Activated naive CD8-positive, alpha-beta T cell treated with anti-CD3 and anti-CD28 coated beads for 36 hours (primary cell): ENCODE data around the gene GPRASP2. TPM values are rescaled to one million over a fixed set of nuclear protein-coding genes. Genes with fewer than 3 reads are reported as not detected.
"Not testable (repeated sequence)": the region's sequence is repeated elsewhere in the genome, so short reads cannot be mapped to it uniquely, and the experiment has no call there.

ENCODE experiments used
- DNase-seq: peaks from one replicate; pipeline ENCODE4 v3.0.0; 2021
- H3K27ac Mint-ChIP-seq: one replicate; pipeline ENCODE4 v1.8.0; 2022; ENCODE audit warnings: mild to moderate bottlenecking, moderate library complexity, mixed read lengths
- H3K27me3 Mint-ChIP-seq: one replicate; pipeline ENCODE4 v1.8.0; 2022; ENCODE audit warnings: mild to moderate bottlenecking, mixed read lengths
- H3K36me3 Mint-ChIP-seq: one replicate; pipeline ENCODE4 v1.8.0; 2021; ENCODE audit warnings: mild to moderate bottlenecking, mixed read lengths
- H3K4me1 Mint-ChIP-seq: one replicate; pipeline ENCODE4 v1.8.0; 2021; ENCODE audit warnings: mixed read lengths
- H3K4me3 Mint-ChIP-seq: one replicate; pipeline ENCODE4 v1.8.0; 2022; ENCODE audit warnings: mild to moderate bottlenecking, moderate library complexity, mixed read lengths
- H3K9me3 Mint-ChIP-seq: one replicate; pipeline ENCODE4 v1.8.0; 2022; ENCODE audit warnings: mixed read lengths
- total RNA-seq, 2 experiments: library from RNA; stranded (reverse); gene quantifications; one replicate each; pipeline ENCODE4 v1.2.3, GENCODE V29; 2021

GPRASP2 gene
- 1 to 10 TPM; 1.2 to 1.6 TPM for total RNA-seq

DNA sequence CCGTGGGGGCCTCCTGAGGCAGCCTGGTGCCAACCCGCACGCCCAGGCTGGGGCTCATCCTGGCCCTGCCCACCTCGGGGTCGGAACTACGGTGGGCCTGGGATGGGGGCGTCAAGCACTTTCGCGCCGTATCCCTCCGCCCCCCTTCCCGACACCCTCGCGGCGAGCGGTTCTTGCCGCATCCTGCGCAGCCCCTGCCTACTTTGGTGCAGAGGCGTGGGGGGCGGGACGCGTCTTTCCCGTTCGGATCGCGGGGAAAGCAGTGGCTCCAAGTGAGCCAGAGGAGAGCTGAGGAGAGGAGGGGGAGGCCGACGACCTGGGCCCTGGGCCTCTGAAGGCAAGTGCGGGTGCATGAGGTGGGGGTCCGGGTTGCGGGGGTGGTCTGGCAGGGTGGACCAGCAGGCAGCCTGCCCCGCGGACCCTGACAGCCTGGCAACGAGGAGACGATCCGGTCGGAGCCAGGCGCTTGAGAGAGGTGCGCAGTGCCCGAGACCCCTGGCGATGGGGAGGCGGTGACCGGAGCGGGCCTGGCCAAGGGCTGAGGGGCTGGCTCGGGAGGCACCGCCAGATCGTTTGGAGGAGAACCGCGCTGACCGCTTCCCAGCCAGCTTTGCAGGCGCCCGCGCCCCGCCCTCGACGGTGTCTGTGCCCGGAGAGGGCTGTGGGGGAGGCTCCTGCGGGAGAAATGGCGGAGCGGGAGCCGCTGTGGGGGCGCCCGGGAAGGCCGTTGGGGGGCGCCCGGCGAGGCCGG is at the start of gene GPRASP2:
TSS of gene GPRASP2 (plus strand) at position 233 of the 751 bp plus-strand sequence. CDS start 2,422 bp downstream, outside the sequence.
- H3K4me1 Mint-ChIP-seq = peaks cover 9% of the 10 kb centered on the region
- no peak within 1 kb of the TSS for H3K27ac Mint-ChIP-seq
- H3K9me3 Mint-ChIP-seq = no peaks in the 10 kb centered on the region
- peaks cover 23% of the 10 kb centered on the region for H3K27me3 Mint-ChIP-seq
- H3K36me3 Mint-ChIP-seq = no peaks in the 10 kb centered on the region
- peak; percentile 9 for DNase-seq
- peak within 1 kb of the TSS; percentile 80 for H3K4me3 Mint-ChIP-seq

DNA sequence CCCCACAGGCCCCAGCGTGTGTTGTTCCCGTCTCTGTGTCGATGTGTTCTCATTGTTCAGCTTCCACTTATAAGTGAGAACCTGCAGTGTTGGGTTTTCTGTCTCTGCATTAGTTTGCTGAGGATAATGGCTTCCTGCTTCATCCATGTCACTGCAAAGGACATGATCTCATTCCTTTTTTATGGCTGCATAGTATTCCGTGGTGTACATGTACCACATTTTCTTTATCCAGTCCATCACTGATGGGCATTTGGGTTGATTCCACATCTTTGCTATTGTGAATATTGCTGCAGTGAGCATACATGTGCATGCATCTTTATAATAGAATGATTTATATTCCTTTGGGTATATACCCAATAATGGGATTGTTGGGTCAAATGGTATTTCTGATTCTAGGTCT is 48.4 kb upstream of the GPRASP2 start:
- Mint-ChIP-seq H3K9me3 (peaks cover 15% of the 10 kb centered on the region), H3K36me3 (peaks cover 41% of the 10 kb centered on the region), H3K4me1 (peaks cover 15% of the 10 kb centered on the region)
- DNase-seq, H3K27me3 Mint-ChIP-seq, H3K27ac Mint-ChIP-seq, H3K4me3 Mint-ChIP-seq: not testable (repeated sequence)

DNA sequence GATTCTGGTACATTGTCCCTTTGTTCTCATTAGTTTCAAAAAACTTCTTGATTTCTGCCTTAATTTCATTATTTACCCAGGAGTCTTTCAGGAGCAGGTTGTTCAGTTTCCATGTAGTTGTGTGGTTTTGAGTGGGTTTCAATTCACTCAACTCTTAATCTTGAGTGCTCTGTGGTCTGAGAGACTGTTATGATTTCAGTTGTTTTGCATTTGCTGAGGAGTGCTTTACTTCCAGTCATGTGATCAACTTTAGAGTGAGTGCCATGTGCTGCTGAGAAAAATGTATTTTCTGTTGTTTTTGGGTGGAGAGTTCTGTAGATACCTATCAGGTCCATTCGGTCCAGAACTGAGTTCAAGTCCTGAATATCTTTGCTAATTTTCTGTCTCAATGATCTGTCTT is 45.2 kb upstream of the GPRASP2 start:
- Mint-ChIP-seq H3K9me3 (peaks cover 15% of the 10 kb centered on the region), H3K36me3 (peaks cover 45% of the 10 kb centered on the region)
- H3K27ac Mint-ChIP-seq, H3K27me3 Mint-ChIP-seq, H3K4me3 Mint-ChIP-seq, DNase-seq, H3K4me1 Mint-ChIP-seq: not testable (repeated sequence)

DNA sequence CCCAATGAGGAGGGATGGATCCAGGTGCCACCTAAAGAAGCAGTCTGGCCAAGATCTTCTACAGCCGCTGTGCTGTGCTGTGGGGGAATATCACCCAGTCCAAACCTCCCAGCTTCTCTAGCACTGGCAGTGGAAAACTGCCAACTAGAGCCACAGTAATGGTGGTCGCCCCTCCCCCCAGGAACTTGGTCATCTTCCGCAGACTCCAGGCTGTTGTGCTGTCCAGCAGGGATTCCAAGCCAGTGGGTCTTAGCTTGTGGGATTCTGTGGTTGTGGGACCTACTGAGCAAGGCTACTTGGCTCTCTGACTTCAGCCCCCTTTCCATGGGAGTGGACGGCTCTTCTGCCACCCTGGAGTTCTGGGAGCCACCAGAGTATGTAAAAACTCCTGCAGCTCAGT is 42.7 kb upstream of the GPRASP2 start:
- peaks cover 15% of the 10 kb centered on the region for H3K9me3 Mint-ChIP-seq
- H3K4me1 Mint-ChIP-seq = peaks cover 7% of the 10 kb centered on the region
- no peak for DNase-seq
- no peak overlapping the region for H3K27ac Mint-ChIP-seq
- H3K36me3 Mint-ChIP-seq = peaks cover 38% of the 10 kb centered on the region
- H3K27me3 Mint-ChIP-seq = no peaks in the 10 kb centered on the region
- H3K4me3 Mint-ChIP-seq = no peak overlapping the region

DNA sequence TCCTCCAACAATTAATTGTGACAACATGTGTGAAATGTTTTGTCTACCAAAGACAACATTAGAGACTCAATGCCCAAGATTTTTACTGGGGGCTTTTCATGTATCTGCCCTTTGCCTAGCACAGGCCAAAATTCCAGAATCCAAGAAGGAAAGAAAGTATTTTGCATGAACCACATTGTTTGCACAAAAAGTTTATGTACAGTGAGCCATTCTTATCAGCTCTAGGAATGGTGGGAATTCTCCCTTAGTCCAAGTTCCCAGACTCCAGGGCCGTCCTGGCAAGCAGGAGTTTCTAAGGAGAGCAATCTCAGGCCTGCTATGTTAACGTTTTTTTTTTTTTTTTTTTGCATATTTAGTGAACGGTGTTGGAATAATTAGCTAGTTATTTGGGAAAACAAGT is 39.4 kb upstream of the GPRASP2 start:
- DNase-seq = no peak
- no peaks in the 10 kb centered on the region for H3K27me3 Mint-ChIP-seq
- peaks cover 19% of the 10 kb centered on the region for H3K36me3 Mint-ChIP-seq
- H3K4me1 Mint-ChIP-seq = peaks cover 2% of the 10 kb centered on the region
- no peak overlapping the region for H3K4me3 Mint-ChIP-seq
- H3K27ac Mint-ChIP-seq = no peak overlapping the region
- H3K9me3 Mint-ChIP-seq = peaks cover 5% of the 10 kb centered on the region

DNA sequence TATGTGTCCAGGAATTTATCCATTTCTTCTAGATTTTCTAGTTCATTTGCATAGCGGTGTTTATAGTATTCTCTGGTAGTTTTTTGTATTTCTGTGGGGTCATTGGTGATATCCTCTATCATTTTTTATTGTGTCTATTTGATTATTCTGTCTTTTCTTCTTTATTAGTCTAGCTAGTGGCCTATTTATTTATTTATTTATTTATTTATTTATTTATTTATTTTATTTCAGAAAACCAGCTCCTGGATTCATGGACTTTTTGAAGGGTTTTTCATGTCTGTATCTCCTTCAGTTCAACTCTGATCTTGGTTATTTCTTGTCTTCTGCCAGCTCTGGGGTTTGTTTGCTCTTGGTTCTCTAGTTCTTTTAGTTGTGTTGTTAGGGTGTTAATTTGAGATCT is 34.8 kb upstream of the GPRASP2 start:
- not testable (repeated sequence) for DNase-seq, H3K4me1 Mint-ChIP-seq, H3K27me3 Mint-ChIP-seq, H3K4me3 Mint-ChIP-seq, H3K27ac Mint-ChIP-seq
- Mint-ChIP-seq H3K36me3 (peaks cover 25% of the 10 kb centered on the region), H3K9me3 (peaks cover 12% of the 10 kb centered on the region)

DNA sequence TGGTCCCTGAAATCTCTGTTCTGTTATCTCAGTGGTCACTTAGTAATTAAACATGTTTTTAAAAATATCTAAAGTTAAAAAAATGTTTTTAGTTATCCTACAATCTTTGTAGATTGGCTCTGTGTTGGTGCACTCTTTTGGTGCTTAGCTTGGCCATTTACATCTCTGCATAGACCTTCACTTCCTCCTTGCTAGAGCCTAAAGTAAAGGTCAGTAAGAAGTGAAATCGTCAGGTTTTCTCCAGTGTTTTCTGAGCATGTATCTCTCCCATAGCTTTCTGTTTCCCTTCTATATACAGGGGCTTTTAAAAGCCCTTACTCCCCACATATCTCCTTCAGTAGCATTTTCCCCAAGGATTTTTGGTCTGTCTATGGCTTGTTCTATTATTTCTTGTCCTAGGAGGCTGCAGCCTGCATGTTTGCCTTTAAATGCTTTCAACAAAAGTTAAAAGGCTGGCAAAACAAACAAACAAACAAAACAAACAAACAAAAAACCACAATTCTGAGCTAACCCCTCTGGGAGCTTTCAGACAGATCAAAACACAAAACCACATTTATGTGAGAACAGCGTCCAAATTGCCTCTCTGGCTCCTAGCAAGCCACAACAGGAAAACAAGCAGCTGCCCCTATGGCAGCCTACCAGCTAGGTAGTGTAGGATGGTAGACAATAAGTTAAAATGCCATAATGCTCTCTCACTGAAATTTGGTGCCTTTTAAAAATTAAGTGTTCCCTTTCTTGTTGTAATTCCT is 27.3 kb upstream of the GPRASP2 start:
- no peak for DNase-seq
- Mint-ChIP-seq H3K36me3 (peaks cover 43% of the 10 kb centered on the region), H3K27ac (no peak overlapping the region), H3K4me3 (no peak overlapping the region), H3K9me3 (peaks cover 15% of the 10 kb centered on the region), H3K4me1 (no peaks in the 10 kb centered on the region), H3K27me3 (no peaks in the 10 kb centered on the region)

DNA sequence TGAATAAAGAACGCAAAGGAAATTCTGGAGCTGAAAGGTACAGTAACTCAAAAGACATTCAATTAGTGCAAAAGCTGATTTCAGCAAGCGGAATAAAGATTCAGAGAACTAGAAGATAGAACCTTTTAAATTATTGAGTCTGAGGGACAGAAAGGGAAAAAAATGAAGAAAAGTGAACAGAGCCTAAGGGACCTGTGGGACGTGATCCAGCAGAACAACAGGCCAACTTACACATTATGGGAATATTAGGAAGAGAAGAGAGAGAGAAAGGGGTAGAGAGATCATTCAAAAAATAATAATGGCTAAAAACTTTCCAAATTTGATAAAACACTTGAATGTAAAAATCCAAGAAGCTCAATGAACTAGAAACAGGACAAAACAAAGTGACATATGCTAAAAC is 17.5 kb upstream of the GPRASP2 start:
- Mint-ChIP-seq H3K4me3 (no peak overlapping the region), H3K9me3 (peaks cover 2% of the 10 kb centered on the region), H3K27me3 (no peaks in the 10 kb centered on the region), H3K27ac (no peak overlapping the region), H3K36me3 (peaks cover 11% of the 10 kb centered on the region), H3K4me1 (no peaks in the 10 kb centered on the region)
- DNase-seq = no peak

DNA sequence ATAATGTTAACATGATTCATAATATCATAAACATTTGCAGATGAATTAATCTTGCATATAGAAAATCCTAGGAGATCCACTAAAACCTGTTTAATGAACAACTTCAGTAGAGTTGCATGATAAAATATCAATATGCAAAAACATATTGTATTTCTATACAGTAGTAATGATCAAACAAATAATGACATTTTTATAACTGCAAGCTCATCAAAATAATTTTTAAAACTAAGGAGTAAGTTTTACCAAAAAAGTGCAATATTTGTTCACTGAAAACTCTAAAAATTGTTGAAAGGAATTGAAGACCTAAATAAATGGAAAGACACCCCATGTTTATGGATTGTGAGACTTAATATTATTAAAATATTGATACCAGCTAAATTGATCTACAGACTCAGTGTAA is 15.9 kb upstream of the GPRASP2 start:
- Mint-ChIP-seq H3K9me3 (no peaks in the 10 kb centered on the region), H3K27ac (no peak overlapping the region), H3K4me1 (no peaks in the 10 kb centered on the region), H3K4me3 (no peak overlapping the region), H3K36me3 (peaks cover 4% of the 10 kb centered on the region), H3K27me3 (no peaks in the 10 kb centered on the region)
- DNase-seq = no peak

DNA sequence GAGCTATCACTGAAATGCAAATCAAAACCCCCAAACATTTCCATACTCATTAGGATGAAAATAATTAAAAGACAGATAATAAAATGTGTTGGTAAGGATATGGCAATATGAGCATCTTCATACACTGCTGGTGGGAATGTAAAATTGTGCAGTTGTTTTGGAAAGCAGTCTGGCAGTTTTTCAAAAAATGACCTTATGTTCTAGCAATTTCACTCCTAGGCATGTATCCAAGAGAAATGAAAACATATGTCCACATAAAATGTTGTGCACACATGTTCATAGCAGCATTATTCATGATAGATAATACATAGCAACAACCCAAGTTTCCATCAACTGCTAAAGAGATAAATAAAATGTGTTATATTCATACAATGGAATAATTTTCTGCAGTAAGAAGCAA is 14.8 kb upstream of the GPRASP2 start:
- Mint-ChIP-seq H3K4me1 (no peaks in the 10 kb centered on the region), H3K36me3 (peaks cover 6% of the 10 kb centered on the region), H3K27me3 (no peaks in the 10 kb centered on the region), H3K27ac (no peak overlapping the region), H3K9me3 (no peaks in the 10 kb centered on the region), H3K4me3 (no peak overlapping the region)
- DNase-seq = no peak

DNA sequence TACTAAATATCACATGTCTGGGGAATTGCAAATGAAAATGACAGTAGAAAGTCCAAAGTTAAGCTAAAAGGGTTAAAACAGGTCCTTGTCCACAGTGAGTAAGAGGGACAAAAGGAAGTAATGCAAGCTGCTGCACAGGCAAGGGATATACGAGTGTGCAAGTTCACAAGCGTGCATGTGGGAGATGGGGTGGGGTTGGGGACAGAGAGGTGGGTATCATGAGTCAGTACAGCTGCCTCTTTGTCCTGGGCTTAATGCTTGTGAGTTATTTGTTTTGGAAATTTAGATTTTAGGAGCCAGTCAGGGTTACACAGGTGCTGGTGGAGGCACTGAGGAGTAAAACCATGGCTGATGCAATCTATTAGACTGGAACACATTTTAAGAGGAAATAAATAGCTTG is 3.3 kb upstream of the GPRASP2 start:
- no peak overlapping the region for H3K4me3 Mint-ChIP-seq
- H3K27me3 Mint-ChIP-seq = peaks cover 23% of the 10 kb centered on the region
- peaks cover 9% of the 10 kb centered on the region for H3K4me1 Mint-ChIP-seq
- H3K27ac Mint-ChIP-seq = no peak overlapping the region
- H3K9me3 Mint-ChIP-seq = no peaks in the 10 kb centered on the region
- no peaks in the 10 kb centered on the region for H3K36me3 Mint-ChIP-seq
- DNase-seq = no peak

DNA sequence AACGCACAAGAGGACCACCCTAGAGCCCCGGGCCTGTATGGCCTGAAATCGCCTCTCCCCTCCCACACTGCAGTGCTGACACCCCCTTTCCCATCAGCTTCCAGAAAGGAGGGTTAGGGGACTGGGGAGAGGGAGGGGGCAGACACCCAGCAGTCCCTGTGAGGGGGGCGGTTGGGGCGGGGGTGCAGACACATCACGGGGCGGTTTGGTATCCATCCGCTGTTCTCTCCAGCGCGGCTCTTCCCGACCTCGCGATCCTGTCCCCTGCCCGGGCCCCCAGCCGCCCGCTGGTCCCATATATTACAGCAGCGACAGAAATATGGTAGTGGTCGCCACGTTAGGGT is 404 bp upstream of the GPRASP2 start:
- peaks cover 23% of the 10 kb centered on the region for H3K27me3 Mint-ChIP-seq
- DNase-seq = no peak
- H3K27ac Mint-ChIP-seq = no peak overlapping the region
- H3K36me3 Mint-ChIP-seq = no peaks in the 10 kb centered on the region
- no peak overlapping the region for H3K4me3 Mint-ChIP-seq
- H3K9me3 Mint-ChIP-seq = no peaks in the 10 kb centered on the region
- H3K4me1 Mint-ChIP-seq = peaks cover 9% of the 10 kb centered on the region

DNA sequence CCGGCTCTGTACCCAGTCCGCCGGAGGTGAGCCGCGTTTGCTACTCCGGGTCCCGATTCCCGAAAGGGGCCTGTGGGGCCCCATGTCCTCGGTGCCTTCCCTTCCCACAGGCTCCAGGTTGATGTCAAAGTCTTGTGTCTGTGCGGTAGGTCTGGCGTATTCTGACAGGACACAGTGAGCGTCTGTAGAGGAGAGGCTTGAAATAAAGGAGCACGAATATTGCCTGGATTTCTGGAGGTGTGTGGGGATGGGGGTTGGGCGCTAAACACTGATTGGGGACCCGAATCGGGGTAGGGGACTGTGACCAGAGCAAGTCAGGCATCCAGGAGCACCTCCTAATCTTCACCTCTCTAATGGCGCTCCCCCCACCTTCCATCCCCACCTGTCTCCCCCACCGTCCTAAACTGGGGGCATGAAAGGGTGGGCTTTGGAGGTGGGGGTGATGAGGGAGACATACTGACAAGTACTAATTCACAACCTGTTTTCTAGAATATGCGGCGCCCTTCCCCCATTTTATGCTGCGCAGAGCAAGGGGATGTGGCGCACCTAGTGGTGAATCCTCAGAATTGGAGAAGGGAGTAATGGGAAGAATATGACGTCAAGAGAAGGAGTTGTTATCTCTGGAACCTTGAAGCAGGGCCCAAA is 855 bp downstream of the GPRASP2 start:
- no peak overlapping the region for H3K27ac Mint-ChIP-seq

DNA sequence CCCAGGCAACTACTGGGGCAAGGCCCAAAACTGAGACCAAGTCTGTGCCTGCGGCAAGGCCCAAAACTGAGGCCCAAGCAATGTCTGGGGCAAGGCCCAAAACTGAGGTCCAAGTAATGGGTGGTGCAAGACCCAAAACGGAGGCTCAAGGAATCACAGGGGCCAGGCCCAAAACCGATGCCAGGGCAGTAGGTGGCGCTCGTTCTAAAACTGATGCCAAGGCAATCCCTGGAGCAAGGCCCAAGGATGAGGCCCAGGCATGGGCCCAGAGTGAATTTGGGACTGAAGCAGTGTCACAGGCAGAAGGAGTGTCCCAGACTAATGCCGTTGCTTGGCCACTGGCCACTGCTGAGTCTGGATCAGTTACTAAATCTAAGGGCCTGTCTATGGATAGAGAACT is 2.7 kb downstream of the GPRASP2 start:
- no peaks in the 10 kb centered on the region for H3K36me3 Mint-ChIP-seq
- peaks cover 2% of the 10 kb centered on the region for H3K4me1 Mint-ChIP-seq
- peaks cover 14% of the 10 kb centered on the region for H3K27me3 Mint-ChIP-seq
- DNase-seq = no peak
- H3K9me3 Mint-ChIP-seq = no peaks in the 10 kb centered on the region
- no peak overlapping the region for H3K27ac Mint-ChIP-seq
- H3K4me3 Mint-ChIP-seq = no peak overlapping the region

More for the DNA sequence above, 855 bp downstream of the GPRASP2 start:
- H3K9me3 Mint-ChIP-seq = no peaks in the 10 kb centered on the region
- peak overlapping the region; percentile 71 for H3K4me3 Mint-ChIP-seq
- DNase-seq = no peak
- H3K36me3 Mint-ChIP-seq = no peaks in the 10 kb centered on the region
- peaks cover 23% of the 10 kb centered on the region for H3K27me3 Mint-ChIP-seq
- H3K4me1 Mint-ChIP-seq = peaks cover 9% of the 10 kb centered on the region

DNA sequence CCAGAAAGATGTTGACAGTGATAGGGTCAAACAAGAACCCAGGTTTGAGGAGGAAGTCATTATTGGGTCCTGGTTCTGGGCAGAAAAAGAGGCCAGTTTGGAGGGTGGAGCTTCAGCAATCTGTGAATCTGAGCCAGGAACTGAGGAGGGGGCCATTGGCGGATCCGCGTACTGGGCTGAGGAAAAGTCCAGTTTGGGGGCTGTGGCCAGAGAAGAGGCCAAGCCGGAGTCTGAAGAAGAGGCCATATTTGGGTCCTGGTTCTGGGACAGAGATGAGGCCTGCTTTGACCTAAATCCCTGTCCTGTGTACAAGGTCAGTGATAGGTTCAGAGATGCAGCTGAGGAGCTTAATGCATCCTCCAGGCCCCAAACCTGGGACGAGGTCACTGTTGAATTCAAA is 3.7 kb downstream of the GPRASP2 start:
- Mint-ChIP-seq H3K4me1 (peaks cover 7% of the 10 kb centered on the region), H3K27me3 (peaks cover 8% of the 10 kb centered on the region), H3K27ac (no peak overlapping the region), H3K36me3 (no peaks in the 10 kb centered on the region), H3K9me3 (no peaks in the 10 kb centered on the region), H3K4me3 (no peak overlapping the region)
- no peak for DNase-seq
